NB4 (cell line): ENCODE results near the gene CRTC1.

Source experiments
- CTCF ChIP-seq: IDR thresholded peaks from one replicate; pipeline ENCODE4 v1.5.1; 2012; ENCODE audit warnings: low read depth, low read length
- MAX ChIP-seq: IDR thresholded peaks from 2 replicates; pipeline ENCODE4 v1.6.1; 2011; ENCODE audit warnings: low read depth, low read length
- MYC ChIP-seq: IDR thresholded peaks from 2 replicates; pipeline ENCODE4 v1.6.1; 2011; ENCODE audit warnings: low read depth, low read length
- POLR2A ChIP-seq: IDR thresholded peaks from 2 replicates; pipeline ENCODE4 v1.6.1; 2011; ENCODE audit warnings: mild to moderate bottlenecking; ENCODE audit not compliant: insufficient read length; ENCODE audit errors: extremely low read depth

GRCh38 chr19:18658366-18658855 is 25.1 kb upstream of the CRTC1 start:
- TF ChIP-seq POLR2A (no peak), CTCF (no peak), MAX (no peak), MYC (no peak)
